Right atrium auricular region (tissue), 2 donors: ENCODE results near the gene YPEL2. TPM values are rescaled to one million over a fixed set of nuclear protein-coding genes. Genes with fewer than 3 reads are reported as not detected.
A peak's percentile ranks its signal among the peaks of the same experiment; 100 is the strongest.
"Not testable (repeated sequence)": the region's sequence is repeated elsewhere in the genome, so short reads cannot be mapped to it uniquely, and the experiment has no call there.

ENCODE experiments used
- DNase-seq: peaks from one replicate; pipeline ENCODE4 v3.0.0-alpha.2; 2019; ENCODE audit warnings: low spot score
- H3K27ac ChIP-seq, 2 donors: fragments of 200-600 bp; sonication (generic); 1 replicate in 1 of 2; 2 replicates in 1 of 2; pipeline ENCODE4 v1.5.1; 2016 to 2019
- H3K27me3 ChIP-seq, 2 donors: fragments of 200-600 bp; sonication (generic); one replicate each; pipeline versions ENCODE4 v1.5.1 to v1.6.0; 2017 to 2019
- H3K36me3 ChIP-seq: fragments of 200-600 bp; sonication (generic); one replicate; pipeline ENCODE4 v1.5.1; 2016
- H3K4me1 ChIP-seq, 2 donors: fragments of 200-600 bp; sonication (generic); one replicate each; pipeline versions ENCODE4 v1.5.1 to v1.6.0; 2017 to 2019
- H3K4me3 ChIP-seq, 2 donors: fragments of 200-600 bp; sonication (generic); 1 replicate in 1 of 2; 2 replicates in 1 of 2; pipeline ENCODE4 v1.5.1; 2017 to 2019; ENCODE audit warnings: mild to moderate bottlenecking in 1 of 2, moderate library complexity in 1 of 2
- H3K9me3 ChIP-seq, 2 donors: fragments of 200-600 bp; sonication (generic); one replicate each; pipeline ENCODE4 v1.5.1; 2019
- CTCF ChIP-seq, 2 donors: fragments of 200-600 bp; sonication (generic); IDR thresholded peaks; one replicate each; pipeline ENCODE4 v1.5.1; 2019; ENCODE audit warnings: antibody characterized with exemption in 2 of 2
- total RNA-seq, 2 donors: library from RNA; depleted of rRNA; stranded (reverse); fragments of >200 nt; gene quantifications; one replicate each; pipeline ENCODE4 v1.1.0, GENCODE V29; 2016

Gene YPEL2
- total RNA-seq = 10 to 100 TPM; 28.3 to 34.1 TPM

GRCh38 chr17:59331129-59331928 lies at the start of gene YPEL2:
Gene YPEL2 (plus strand): TSS chr17:59331655. CDS start chr17:59353410, 21,755 bp downstream.
- no peak for TF ChIP-seq CTCF (IDR thresholded peaks at IDR 0.05)
- Histone ChIP-seq H3K9me3 (no peaks in the 10 kb centered on the region), H3K36me3 (no peaks in the 10 kb centered on the region), H3K4me3 (peak within 1 kb of the TSS; percentile 91 to 99), H3K27ac (peak within 1 kb of the TSS; percentile 92 to 95), H3K27me3 (no peaks in the 10 kb centered on the region), H3K4me1 (peaks cover 0 to 79% of the 10 kb centered on the region in 2 donors)
- DNase-seq = peak; percentile 96

GRCh38 chr17:59284317-59284716 lies 47.1 kb upstream of the YPEL2 start:
- Histone ChIP-seq H3K36me3 (no peaks in the 10 kb centered on the region), H3K4me3 (no peak overlapping the region), H3K9me3 (no peaks in the 10 kb centered on the region), H3K27me3 (no peaks in the 10 kb centered on the region), H3K27ac (no peak overlapping the region), H3K4me1 (no peaks in the 10 kb centered on the region)
- no peak for TF ChIP-seq CTCF (IDR thresholded peaks at IDR 0.05)
- no peak for DNase-seq

GRCh38 chr17:59287452-59287851 lies 44.0 kb upstream of the YPEL2 start:
- Histone ChIP-seq H3K36me3 (no peaks in the 10 kb centered on the region), H3K27ac (no peak overlapping the region), H3K27me3 (no peaks in the 10 kb centered on the region), H3K4me1 (no peaks in the 10 kb centered on the region), H3K9me3 (no peaks in the 10 kb centered on the region), H3K4me3 (no peak overlapping the region)
- DNase-seq = no peak
- no peak for TF ChIP-seq CTCF (IDR thresholded peaks at IDR 0.05)

- Histone ChIP-seq H3K4me3 (no peak overlapping the region), H3K27ac (no peak overlapping the region), H3K36me3 (no peaks in the 10 kb centered on the region), H3K27me3 (no peaks in the 10 kb centered on the region), H3K4me1 (no peaks in the 10 kb centered on the region), H3K9me3 (no peaks in the 10 kb centered on the region)
- no peak for TF ChIP-seq CTCF (IDR thresholded peaks at IDR 0.05)
- DNase-seq = no peak
Measured at GRCh38 chr17:59287891-59288290, 43.6 kb upstream of the YPEL2 start.

GRCh38 chr17:59289981-59290301 lies 41.5 kb upstream of the YPEL2 start:
- H3K4me3 ChIP-seq = no peak overlapping the region
- no peaks in the 10 kb centered on the region for H3K9me3 ChIP-seq
- no peak for TF ChIP-seq CTCF (IDR thresholded peaks at IDR 0.05)
- no peak for DNase-seq
- no peaks in the 10 kb centered on the region for H3K36me3 ChIP-seq
- H3K27me3 ChIP-seq = no peaks in the 10 kb centered on the region
- no peaks in the 10 kb centered on the region for H3K4me1 ChIP-seq
- no peak overlapping the region for H3K27ac ChIP-seq

- not testable (repeated sequence) for H3K36me3 ChIP-seq, H3K4me1 ChIP-seq, DNase-seq, H3K27ac ChIP-seq, H3K9me3 ChIP-seq, H3K4me3 ChIP-seq, H3K27me3 ChIP-seq
Measured at GRCh38 chr17:59290302-59290998, 41.0 kb upstream of the YPEL2 start.
